Lower leg skin (tissue), 4 donors: ENCODE results near the gene NNMT. TPM values are rescaled to one million over a fixed set of nuclear protein-coding genes. Genes with fewer than 3 reads are reported as not detected.

Experiments
- DNase-seq, 2 donors: peaks; one replicate each; pipeline ENCODE4 v3.0.0-alpha.2; 2019; ENCODE audit warnings: low spot score in 2 of 2
- H3K4me3 ChIP-seq: fragments of 200-600 bp; sonication (generic); 2 replicates; pipeline ENCODE4 v1.5.1; 2017; ENCODE audit warnings: mild to moderate bottlenecking, low read depth; ENCODE audit not compliant: poor library complexity, severe bottlenecking
- CTCF ChIP-seq, 3 donors: fragments of 450-650 bp; IDR thresholded peaks; one replicate each; pipeline ENCODE4 v1.5.1; 2016; ENCODE audit warnings: antibody characterized with exemption in 3 of 3, mild to moderate bottlenecking in 3 of 3, moderate library complexity in 2 of 3
- POLR2A ChIP-seq, 2 donors: fragments of 450-650 bp; IDR thresholded peaks; one replicate each; pipeline ENCODE4 v1.6.1; 2016 to 2017; ENCODE audit warnings: antibody characterized with exemption in 2 of 2, mild to moderate bottlenecking in 1 of 2, moderate library complexity in 1 of 2
- whole genome bisulfite sequencing, 2 donors: methylation state at CpG; one replicate each; pipeline ENCODE4 v1.1.5; 2018; 5-methylcytosine and 5-hydroxymethylcytosine counted together
- intact Hi-C: fragments of 100-400 bp; cut with DNase I; formaldehyde crosslinking; loops from one replicate; pipeline ENCODE4 v1.15.0; 2023; ENCODE audit warnings: low total_unique reads
- total RNA-seq, 4 donors: library from RNA; depleted of rRNA; stranded (reverse); fragments of >200 nt; gene quantifications; one replicate each; pipeline ENCODE4 v1.1.0, GENCODE V29; 2016

Gene NNMT
- total RNA-seq, 4 donors from 2014 or later, result 137 to 381 (median 145) TPM

DNA sequence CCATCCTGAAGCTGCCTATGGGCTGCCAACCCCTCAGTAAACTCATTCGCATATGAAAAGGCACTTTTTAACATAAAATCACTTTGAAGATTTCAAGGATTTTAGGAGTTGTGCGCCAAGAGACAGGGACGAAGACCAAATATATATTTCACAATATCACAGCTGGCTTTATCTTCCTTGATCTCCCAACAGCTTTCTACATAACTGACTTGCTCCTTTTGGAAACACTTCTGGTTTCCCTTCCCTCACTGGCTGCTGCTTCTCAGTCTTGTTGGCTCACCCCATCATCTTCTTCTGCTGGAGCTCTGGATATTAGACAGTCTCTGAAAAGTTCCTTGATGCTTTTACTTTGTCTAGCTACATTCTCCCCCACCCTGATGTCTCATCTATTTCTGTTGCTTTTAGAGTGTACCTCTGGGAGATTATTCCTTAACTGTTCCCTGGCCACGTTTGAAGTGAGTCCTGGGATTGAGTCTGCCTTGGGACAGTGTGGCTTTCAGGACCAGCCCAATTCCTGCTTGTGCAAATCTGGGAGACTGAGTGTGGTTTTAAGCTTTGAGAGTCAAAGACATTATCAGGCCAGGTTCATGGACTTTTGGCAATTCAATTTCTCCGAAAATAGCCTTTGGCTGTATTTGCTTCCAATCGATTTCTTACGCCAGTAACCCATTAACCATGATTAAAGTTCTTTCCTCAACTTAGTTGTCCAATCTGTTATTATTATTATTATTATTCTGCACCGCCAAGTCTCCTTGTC is 30.9 kb upstream of the NNMT start:
- TF ChIP-seq POLR2A (IDR thresholded peaks at IDR 0.05) (no peak), CTCF (IDR thresholded peaks at IDR 0.05) (no peak)
- 68 to 71% methylated on average over 8 of the region's 8 CpGs for WGBS, 2 donors
- intact Hi-C loops, result loop anchor here (10.0 kb wide), 1 partner anchor 270 kb away; no protein-coding TSS in a partner anchor
- no peak overlapping the region for H3K4me3 ChIP-seq
- peak in 1 of 2 donors; percentile 28 for DNase-seq

- no peak for TF ChIP-seq POLR2A (IDR thresholded peaks at IDR 0.05)
- TF ChIP-seq CTCF (IDR thresholded peaks at IDR 0.05), result no peak
- intact Hi-C loops, result loop anchor here (10.0 kb wide), 1 partner anchor 275 kb away; no protein-coding TSS in a partner anchor
- no peak overlapping the region for H3K4me3 ChIP-seq
- no peak for DNase-seq
- 63 to 89% methylated on average over 2 of the region's 2 CpGs for WGBS, 2 donors
Measured at GRCh38 chr11:114269498-114269897, 26.7 kb upstream of the NNMT start.

- no peak overlapping the region for H3K4me3 ChIP-seq
- TF ChIP-seq POLR2A (IDR thresholded peaks at IDR 0.05) (no peak), CTCF (IDR thresholded peaks at IDR 0.05) (no peak)
- intact Hi-C loops, result no loop called here
- 91 to 94% methylated on average over 5 of the region's 5 CpGs for WGBS, 2 donors
- DNase-seq, result peak in 1 of 2 donors; percentile 66
Measured at GRCh38 chr11:114270531-114271270, 25.5 kb upstream of the NNMT start.

DNA sequence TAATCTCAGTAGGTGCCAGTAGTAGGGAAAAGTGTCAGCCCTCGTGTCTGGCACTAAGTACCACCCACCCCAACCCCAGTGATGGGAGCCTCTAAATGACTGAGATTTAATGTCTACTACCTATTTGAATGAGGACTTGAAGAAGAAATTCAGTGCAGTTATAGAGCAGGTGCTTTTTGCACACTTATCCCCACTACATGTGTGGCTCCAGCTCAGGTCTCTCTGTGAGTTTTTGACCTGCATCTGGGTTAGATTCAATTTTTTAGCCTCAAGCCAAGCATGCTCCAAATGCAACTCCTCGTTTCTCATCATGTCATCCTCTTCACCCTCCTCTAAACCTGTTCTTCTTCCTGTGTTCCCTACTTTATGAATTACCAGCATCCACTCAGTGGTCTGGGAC is 24.9 kb upstream of the NNMT start:
- intact Hi-C loops, result no loop called here
- DNase-seq, result no peak
- WGBS, 2 donors, result 62% methylated on average over 2 of the region's 2 CpGs
- no peak overlapping the region for H3K4me3 ChIP-seq
- TF ChIP-seq POLR2A (IDR thresholded peaks at IDR 0.05) (no peak), CTCF (IDR thresholded peaks at IDR 0.05) (no peak)

GRCh38 chr11:114272311-114272710 is 23.9 kb upstream of the NNMT start:
- no peak for DNase-seq
- WGBS, 2 donors, result 63 to 64% methylated on average over 4 of the region's 4 CpGs
- no peak overlapping the region for H3K4me3 ChIP-seq
- TF ChIP-seq CTCF (IDR thresholded peaks at IDR 0.05) (no peak), POLR2A (IDR thresholded peaks at IDR 0.05) (no peak)
- intact Hi-C loops, result no loop called here
